D721Med (cell line): ENCODE measurements around the gene SIGMAR1.

ENCODE experiments used
- DNase-seq: peaks from one replicate; pipeline ENCODE4 v3.0.0; 2011; ENCODE audit warnings: low spot score; ENCODE audit not compliant: insufficient read length
- FAIRE-seq: peaks from 2 replicates; lab custom pipeline; 2011; peaks lifted over from hg19 to GRCh38; lab: Jason Lieb, UNC
- TF ChIP-seq, protein P1 (sequence below): IDR thresholded peaks from 2 replicates; pipeline ENCODE4 v1.5.1; 2012; ENCODE audit warnings: mild to moderate bottlenecking, control low read depth; ENCODE audit not compliant: insufficient read depth; ENCODE audit errors: missing control alignments

Gene SIGMAR1

DNA sequence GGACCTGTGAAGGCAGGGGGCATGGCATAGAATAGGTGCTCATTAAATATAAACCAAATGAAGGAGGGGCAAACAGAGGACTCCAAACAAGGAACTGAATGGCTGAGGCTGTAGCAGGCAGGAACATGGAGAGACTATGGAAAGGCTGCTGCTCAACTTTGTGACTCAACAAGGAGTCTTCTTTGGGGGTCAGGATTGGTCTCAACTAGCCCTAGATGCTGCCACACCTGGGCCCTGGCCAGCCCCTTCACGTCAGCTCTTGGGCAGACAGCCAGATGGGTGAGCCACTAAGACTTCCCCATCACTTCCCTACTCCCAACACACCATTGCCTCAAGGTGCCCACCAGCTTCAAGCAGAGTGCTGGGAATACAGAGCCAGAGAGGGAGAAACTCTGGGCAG lies 36.7 kb downstream of the SIGMAR1 start:
- FAIRE-seq (no peak), DNase-seq (no peak)
- TF ChIP-seq, protein P1, sequence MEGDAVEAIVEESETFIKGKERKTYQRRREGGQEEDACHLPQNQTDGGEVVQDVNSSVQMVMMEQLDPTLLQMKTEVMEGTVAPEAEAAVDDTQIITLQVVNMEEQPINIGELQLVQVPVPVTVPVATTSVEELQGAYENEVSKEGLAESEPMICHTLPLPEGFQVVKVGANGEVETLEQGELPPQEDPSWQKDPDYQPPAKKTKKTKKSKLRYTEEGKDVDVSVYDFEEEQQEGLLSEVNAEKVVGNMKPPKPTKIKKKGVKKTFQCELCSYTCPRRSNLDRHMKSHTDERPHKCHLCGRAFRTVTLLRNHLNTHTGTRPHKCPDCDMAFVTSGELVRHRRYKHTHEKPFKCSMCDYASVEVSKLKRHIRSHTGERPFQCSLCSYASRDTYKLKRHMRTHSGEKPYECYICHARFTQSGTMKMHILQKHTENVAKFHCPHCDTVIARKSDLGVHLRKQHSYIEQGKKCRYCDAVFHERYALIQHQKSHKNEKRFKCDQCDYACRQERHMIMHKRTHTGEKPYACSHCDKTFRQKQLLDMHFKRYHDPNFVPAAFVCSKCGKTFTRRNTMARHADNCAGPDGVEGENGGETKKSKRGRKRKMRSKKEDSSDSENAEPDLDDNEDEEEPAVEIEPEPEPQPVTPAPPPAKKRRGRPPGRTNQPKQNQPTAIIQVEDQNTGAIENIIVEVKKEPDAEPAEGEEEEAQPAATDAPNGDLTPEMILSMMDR: no peak

- DNase-seq (no peak), FAIRE-seq (no peak)
- TF ChIP-seq, protein P1: no peak
Measured at GRCh38 chr9:34599546-34599945, 38.0 kb downstream of the SIGMAR1 start.

DNA sequence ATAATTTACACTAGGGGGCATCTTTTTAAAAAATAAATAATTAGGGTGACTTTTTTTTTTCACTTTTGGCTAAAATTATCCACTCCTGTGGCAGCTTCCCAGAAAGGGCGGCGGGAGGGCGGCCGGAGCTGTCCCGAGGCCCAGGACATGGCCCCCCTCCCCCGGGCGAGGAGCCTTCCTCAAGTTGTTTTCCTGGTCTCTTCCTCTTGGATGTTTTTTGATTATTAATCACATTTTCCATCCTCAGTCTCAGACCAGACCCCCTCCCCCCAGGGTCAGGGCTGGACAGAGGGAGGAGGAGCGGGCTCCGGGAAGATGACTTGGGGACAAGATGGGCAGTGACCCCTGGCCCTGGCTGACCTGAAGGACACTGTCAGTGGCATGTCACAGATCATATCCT lies 43.4 kb downstream of the SIGMAR1 start:
- no peak for FAIRE-seq
- DNase-seq: no peak
- TF ChIP-seq, protein P1: no peak

GRCh38 chr9:34592895-34593601 lies 44.5 kb downstream of the SIGMAR1 start:
- TF ChIP-seq, protein P1: no peak
- DNase-seq (no peak), FAIRE-seq (no peak)

- DNase-seq (no peak), FAIRE-seq (no peak)
- TF ChIP-seq, protein P1: no peak
Measured at GRCh38 chr9:34591917-34592866, 45.4 kb downstream of the SIGMAR1 start.

DNA sequence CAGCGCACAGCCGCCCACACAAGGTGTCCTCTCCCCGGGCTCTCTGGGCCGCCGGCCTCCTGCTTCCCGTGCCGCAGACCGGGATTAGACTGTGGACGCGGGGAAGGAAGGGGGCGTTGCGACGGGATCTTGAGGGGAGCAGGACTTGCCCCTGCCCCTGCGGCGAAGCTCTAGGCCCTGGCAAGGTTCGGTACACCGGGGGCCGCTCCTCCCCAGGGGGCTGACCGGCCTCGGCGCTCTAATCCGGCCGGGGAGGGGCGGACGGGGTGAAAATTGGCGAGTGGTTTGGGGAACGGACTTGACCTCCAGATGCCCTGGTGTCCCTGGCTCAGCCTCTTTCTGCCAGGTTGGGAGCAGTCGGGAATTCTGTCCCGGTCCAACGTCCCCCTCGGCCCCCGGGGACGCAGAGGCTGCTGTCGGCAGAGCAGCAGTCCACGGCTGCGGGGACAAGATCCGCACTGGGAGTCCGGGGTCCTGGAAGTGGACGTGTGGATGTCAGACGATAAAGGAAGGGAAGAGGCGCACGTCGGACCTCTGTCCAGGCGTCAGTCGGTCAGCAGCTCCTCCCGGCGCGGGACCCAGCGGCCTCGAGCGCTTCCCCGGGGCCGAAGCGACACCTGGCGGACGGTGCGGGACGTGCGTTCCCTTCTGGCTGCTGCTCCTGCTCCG lies 46.2 kb downstream of the SIGMAR1 start:
- FAIRE-seq (no peak), DNase-seq (peak; percentile 85)
- TF ChIP-seq, protein P1: peak; percentile 77
